Measurements from ENCODE around the gene SCARB1.

The SCARB1 gene

GRCh38 chr12:124796303-124796960, 67.2 kb downstream of the SCARB1 start:
- DNase-seq (ENCODE audit: low spot score) = no peak

GRCh38 chr12:124795081-124795948, 68.3 kb downstream of the SCARB1 start:
- no peak for DNase-seq (ENCODE audit: low spot score)

GRCh38 chr12:124792961-124793441, 70.7 kb downstream of the SCARB1 start:
- DNase-seq (ENCODE audit: low spot score) = no peak

- no peak for DNase-seq (ENCODE audit: low spot score)
These were observed 71.5 kb downstream of the SCARB1 start for GRCh38 chr12:124792156-124792555.

- no peak for DNase-seq (ENCODE audit: low spot score)
These were observed 72.8 kb downstream of the SCARB1 start for GRCh38 chr12:124790650-124791400.

GRCh38 chr12:124788936-124789555, 74.6 kb downstream of the SCARB1 start:
- no peak for DNase-seq (ENCODE audit: low spot score)

- DNase-seq (ENCODE audit: low spot score) = no peak
These were observed 77.4 kb downstream of the SCARB1 start for GRCh38 chr12:124786061-124786964.

GRCh38 chr12:124784871-124785572, 78.6 kb downstream of the SCARB1 start:
- no peak for DNase-seq (ENCODE audit: low spot score)

GRCh38 chr12:124783087-124783486, 80.6 kb downstream of the SCARB1 start:
- no peak for DNase-seq (ENCODE audit: low spot score)

- DNase-seq (ENCODE audit: low spot score) = no peak
These were observed 81.5 kb downstream of the SCARB1 start for GRCh38 chr12:124782132-124782531.

GRCh38 chr12:124780752-124781685, 82.6 kb downstream of the SCARB1 start:
- DNase-seq (ENCODE audit: low spot score) = no peak

GRCh38 chr12:124780336-124780735, 83.3 kb downstream of the SCARB1 start:
- no peak for DNase-seq (ENCODE audit: low spot score)

GRCh38 chr12:124779161-124780141, 84.2 kb downstream of the SCARB1 start:
- DNase-seq (ENCODE audit: low spot score) = no peak

GRCh38 chr12:124778411-124778810, 85.3 kb downstream of the SCARB1 start:
- no peak for DNase-seq (ENCODE audit: low spot score)

- no peak for DNase-seq (ENCODE audit: low spot score)
These were observed 86.0 kb downstream of the SCARB1 start for GRCh38 chr12:124777399-124778372.

- DNase-seq (ENCODE audit: low spot score) = no peak
These were observed 87.5 kb downstream of the SCARB1 start for GRCh38 chr12:124776125-124776513.
